Measurements from ENCODE around the gene PIK3C3. TPM values are rescaled to one million over a fixed set of nuclear protein-coding genes. Genes with fewer than 3 reads are reported as not detected.
"Not testable (repeated sequence)": the region's sequence is repeated elsewhere in the genome, so short reads cannot be mapped to it uniquely, and the experiment has no call there.

Gene PIK3C3
- total and polyA plus RNA-seq, 11 donors: 9.5 to 44.3 (median 28.2) TPM

DNA sequence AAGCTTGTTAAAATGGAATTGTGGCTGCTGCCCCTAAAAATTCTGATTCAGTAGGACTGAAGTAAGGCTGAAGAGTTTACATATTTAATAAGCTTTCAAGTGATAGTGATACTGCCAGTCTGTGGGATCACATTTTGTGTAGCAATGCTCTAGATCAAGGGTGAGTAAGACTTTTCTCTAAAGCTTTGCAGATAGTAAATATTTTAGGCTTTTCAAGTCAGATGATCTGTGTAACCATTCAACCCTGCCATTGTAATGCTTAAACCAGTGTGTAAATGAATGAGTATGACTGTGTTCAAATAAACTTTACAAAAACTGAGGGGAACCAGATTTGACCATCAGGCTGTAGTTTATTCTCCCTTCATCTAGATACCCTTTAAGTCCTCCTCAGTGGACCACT lies 92.7 kb downstream of the PIK3C3 start:
- peaks cover 0 to 6% (median 0%) of the 10 kb centered on the region in 12 donors for H3K4me1 ChIP-seq
- H3K36me3 ChIP-seq: peaks cover 0 to 85% (median 62%) of the 10 kb centered on the region in 9 donors

DNA sequence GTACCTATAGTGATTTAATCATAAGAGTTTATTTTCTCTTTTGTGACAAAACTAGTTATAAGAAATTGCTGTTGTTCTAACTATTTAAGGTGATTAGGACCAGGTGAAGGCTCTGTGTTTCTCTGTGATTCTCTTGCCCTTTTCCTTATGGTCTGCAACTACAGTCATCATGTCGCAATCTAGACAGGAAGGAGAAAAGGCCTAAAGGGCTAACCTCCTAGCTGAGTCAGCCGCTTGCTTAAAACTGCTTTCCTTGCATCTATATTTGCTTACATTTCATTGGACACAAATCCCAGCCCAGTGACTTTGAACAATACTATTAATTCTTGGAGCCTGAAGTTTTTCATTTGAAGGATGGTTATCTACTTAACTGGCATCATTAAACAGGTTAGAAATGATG lies 93.1 kb downstream of the PIK3C3 start:
- H3K27me3 ChIP-seq: no peaks in the 10 kb centered on the region
- no peaks in the 10 kb centered on the region for H3K9me3 ChIP-seq
- H3K4me1 ChIP-seq: peaks cover 0 to 6% (median 0%) of the 10 kb centered on the region in 12 donors
- intact Hi-C loops (cut with DNase I): loop anchor here in 1 of 10 donors (10.0 kb wide), 1 partner anchor 83 kb away; no protein-coding TSS in a partner anchor
- DNase-seq (no peak), ATAC-seq (no peak)
- TF ChIP-seq, protein P1, sequence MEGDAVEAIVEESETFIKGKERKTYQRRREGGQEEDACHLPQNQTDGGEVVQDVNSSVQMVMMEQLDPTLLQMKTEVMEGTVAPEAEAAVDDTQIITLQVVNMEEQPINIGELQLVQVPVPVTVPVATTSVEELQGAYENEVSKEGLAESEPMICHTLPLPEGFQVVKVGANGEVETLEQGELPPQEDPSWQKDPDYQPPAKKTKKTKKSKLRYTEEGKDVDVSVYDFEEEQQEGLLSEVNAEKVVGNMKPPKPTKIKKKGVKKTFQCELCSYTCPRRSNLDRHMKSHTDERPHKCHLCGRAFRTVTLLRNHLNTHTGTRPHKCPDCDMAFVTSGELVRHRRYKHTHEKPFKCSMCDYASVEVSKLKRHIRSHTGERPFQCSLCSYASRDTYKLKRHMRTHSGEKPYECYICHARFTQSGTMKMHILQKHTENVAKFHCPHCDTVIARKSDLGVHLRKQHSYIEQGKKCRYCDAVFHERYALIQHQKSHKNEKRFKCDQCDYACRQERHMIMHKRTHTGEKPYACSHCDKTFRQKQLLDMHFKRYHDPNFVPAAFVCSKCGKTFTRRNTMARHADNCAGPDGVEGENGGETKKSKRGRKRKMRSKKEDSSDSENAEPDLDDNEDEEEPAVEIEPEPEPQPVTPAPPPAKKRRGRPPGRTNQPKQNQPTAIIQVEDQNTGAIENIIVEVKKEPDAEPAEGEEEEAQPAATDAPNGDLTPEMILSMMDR (IDR thresholded peaks at IDR 0.05): no peak
- no peak for TF ChIP-seq POLR2A (IDR thresholded peaks at IDR 0.05)
- peaks cover 0 to 81% (median 58%) of the 10 kb centered on the region in 9 donors for H3K36me3 ChIP-seq
- no peak overlapping the region for H3K4me3 ChIP-seq
- WGBS, 4 donors: 87 to 95% (median 90%) methylated on average over 2 of the region's 2 CpGs
- H3K27ac ChIP-seq: no peak overlapping the region

More for the DNA sequence above, 92.7 kb downstream of the PIK3C3 start:
- no peak for ATAC-seq
- no peaks in the 10 kb centered on the region for H3K9me3 ChIP-seq
- H3K4me3 ChIP-seq: no peak overlapping the region
- no peak for DNase-seq
- intact Hi-C loops (cut with DNase I): loop anchor here in 1 of 10 donors (10.0 kb wide), 1 partner anchor 83 kb away; no protein-coding TSS in a partner anchor
- no peak overlapping the region for H3K27ac ChIP-seq
- H3K27me3 ChIP-seq: no peaks in the 10 kb centered on the region
- TF ChIP-seq, protein P1 (IDR thresholded peaks at IDR 0.05): no peak

DNA sequence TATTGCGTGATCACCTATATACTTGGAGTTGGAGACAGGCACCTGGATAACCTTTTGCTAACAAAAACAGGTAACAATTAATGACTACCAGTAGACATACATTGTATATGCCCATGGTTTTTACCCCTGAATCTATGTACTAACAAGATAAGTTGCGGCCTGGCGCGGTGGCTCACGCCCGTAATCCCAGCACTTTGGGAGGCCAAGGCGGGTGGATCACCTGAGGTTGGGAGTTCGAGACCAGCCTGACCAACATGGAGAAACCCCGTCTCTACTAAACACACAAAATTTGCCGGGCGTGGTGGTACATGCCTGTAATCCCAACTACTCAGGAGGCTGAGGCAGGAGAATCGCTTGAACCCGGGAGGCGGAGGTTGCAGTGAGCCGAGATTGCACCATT lies 94.5 kb downstream of the PIK3C3 start:
- DNase-seq, ATAC-seq, H3K27ac ChIP-seq, H3K9me3 ChIP-seq, H3K27me3 ChIP-seq, H3K4me1 ChIP-seq, H3K4me3 ChIP-seq: not testable (repeated sequence)
- WGBS, 4 donors: 95 to 98% (median 97%) methylated on average over 15 of the region's 15 CpGs
- H3K36me3 ChIP-seq: peaks cover 0 to 70% (median 46%) of the 10 kb centered on the region in 9 donors
- intact Hi-C loops (cut with DNase I): loop anchor here in 1 of 10 donors (10.0 kb wide), 1 partner anchor 85 kb away; no protein-coding TSS in a partner anchor

DNA sequence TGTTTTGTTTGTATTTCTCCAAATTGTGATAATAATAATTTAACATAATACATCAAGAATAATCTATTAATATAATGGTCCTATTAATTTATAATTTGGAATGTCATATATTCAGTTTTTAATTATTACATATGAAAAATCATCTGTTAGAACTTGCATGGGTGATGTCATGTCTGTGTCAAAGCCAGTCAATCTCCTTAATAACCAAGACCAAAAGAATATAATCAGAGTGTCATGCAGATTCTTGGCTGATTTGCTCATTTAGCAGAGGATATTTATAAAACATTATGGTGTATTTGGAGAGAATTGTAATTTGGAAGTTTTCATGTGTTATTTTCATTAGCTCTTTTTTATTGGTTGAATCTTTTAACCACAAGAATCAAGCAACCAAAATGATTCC lies 96.4 kb downstream of the PIK3C3 start:
- Histone ChIP-seq H3K4me1 (peaks cover 0 to 8% (median 0%) of the 10 kb centered on the region in 12 donors), H3K4me3 (no peak overlapping the region), H3K27me3 (no peaks in the 10 kb centered on the region), H3K27ac (no peak overlapping the region), H3K36me3 (peaks cover 0 to 57% (median 28%) of the 10 kb centered on the region in 9 donors), H3K9me3 (no peaks in the 10 kb centered on the region)
- no peak for DNase-seq
- no peak for ATAC-seq
- intact Hi-C loops (cut with DNase I): loop anchor here in 6 of 10 donors (5.0 to 10.0 kb wide), 4 partner anchors 1223 to 1536 kb away; partner anchors contain the start of gene SYT4 (in 1 of the 6)
- no peak for TF ChIP-seq POLR2A (IDR thresholded peaks at IDR 0.05)
- TF ChIP-seq, protein P1 (IDR thresholded peaks at IDR 0.05): no peak

Measured in heart left ventricle (tissue), 16 donors.